ENCODE results near the gene IL11.

DNA sequence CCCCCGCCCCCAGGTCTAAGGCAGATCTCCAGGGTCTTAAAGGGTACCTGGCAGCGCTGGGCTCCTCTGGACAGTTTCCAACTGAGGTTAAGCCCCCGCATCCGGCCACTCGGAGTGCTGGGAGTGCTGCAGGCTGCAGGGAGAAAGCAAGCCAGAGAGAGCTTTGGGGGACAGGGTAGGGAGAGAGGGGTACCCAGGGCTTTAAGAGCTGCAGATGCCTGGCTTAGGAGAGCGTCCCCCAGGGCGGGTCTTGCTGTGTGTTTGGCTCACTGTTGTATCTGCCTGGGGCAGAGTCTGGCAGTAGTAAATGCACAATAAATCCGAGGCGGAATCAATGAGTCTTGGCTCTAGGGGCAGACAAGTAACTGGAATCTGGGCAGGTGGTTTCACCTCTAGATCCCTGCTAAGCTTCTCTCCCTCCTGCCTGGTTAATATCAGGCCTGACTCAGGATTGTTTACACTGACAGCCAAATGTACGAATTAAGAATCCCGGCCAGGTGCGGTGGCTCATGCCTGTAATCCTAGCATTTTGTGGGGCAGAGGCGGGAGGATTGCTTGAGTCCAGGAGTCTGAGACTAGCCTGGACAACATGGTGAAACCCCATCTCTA, 14.9 kb downstream of the IL11 start:
- TF ChIP-seq POLR2AphosphoS5 (IDR thresholded peaks at IDR 0.05) (no peak), POLR2A (IDR thresholded peaks at IDR 0.05) (no peak)
- TF ChIP-seq, protein P1, sequence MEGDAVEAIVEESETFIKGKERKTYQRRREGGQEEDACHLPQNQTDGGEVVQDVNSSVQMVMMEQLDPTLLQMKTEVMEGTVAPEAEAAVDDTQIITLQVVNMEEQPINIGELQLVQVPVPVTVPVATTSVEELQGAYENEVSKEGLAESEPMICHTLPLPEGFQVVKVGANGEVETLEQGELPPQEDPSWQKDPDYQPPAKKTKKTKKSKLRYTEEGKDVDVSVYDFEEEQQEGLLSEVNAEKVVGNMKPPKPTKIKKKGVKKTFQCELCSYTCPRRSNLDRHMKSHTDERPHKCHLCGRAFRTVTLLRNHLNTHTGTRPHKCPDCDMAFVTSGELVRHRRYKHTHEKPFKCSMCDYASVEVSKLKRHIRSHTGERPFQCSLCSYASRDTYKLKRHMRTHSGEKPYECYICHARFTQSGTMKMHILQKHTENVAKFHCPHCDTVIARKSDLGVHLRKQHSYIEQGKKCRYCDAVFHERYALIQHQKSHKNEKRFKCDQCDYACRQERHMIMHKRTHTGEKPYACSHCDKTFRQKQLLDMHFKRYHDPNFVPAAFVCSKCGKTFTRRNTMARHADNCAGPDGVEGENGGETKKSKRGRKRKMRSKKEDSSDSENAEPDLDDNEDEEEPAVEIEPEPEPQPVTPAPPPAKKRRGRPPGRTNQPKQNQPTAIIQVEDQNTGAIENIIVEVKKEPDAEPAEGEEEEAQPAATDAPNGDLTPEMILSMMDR (IDR thresholded peaks at IDR 0.05): no peak

Data from transverse colon (tissue), 4 donors.